ENCODE measurements around the gene ADAM12.

- TF ChIP-seq CTCF (IDR thresholded peaks at IDR 0.05) = no peak
- no peak for TF ChIP-seq POLR2A (IDR thresholded peaks at IDR 0.05)
- no peak for TF ChIP-seq POLR2AphosphoS5 (IDR thresholded peaks at IDR 0.05)
These were observed 133.0 kb downstream of the ADAM12 start for GRCh38 chr10:126255313-126255712.

Data from prostate gland (tissue), 2 donors.